Measurements from ENCODE around the gene AJM1. TPM values are rescaled to one million over a fixed set of nuclear protein-coding genes. Genes with fewer than 3 reads are reported as not detected.
"Not testable (repeated sequence)": the region's sequence is repeated elsewhere in the genome, so short reads cannot be mapped to it uniquely, and the experiment has no call there.

AJM1 gene
- total and polyA plus RNA-seq, 4 experiments from 2014 or later, result 0.05 to 2.8 (median 2.4) TPM; not detected in 1

DNA sequence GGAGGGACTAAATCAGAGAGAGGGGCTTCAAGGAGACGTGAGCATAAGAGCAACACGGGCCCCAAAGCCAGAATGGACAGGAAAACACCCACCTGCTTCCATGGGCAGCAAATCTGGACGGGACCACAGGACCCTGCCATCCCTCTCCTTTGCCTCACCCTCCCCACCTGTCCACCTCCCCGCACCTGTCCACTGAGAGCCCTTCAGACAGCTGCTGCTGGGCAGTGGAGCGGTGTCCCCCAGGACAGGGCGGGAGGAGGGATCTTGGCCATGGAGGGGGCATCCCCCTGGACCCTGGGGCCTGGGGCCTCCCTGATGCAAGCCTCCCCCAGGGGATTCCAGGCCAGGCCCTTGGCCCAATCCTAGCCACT, 43.6 kb upstream of the AJM1 start:
- peaks cover 1% of the 10 kb centered on the region in 2 donors for H3K27me3 Mint-ChIP-seq
- peaks cover 31% of the 10 kb centered on the region for H3K4me1 ChIP-seq (ENCODE audit: insufficient read depth, low read length)
- no peak overlapping the region for H3K27ac ChIP-seq (ENCODE audit: low read depth, low read length)
- H3K27me3 ChIP-seq (ENCODE audit: insufficient read depth, low read length), result no peaks in the 10 kb centered on the region
- H3K9me3 Mint-ChIP-seq, result no peaks in the 10 kb centered on the region
- intact Hi-C loops (cut with micrococcal nuclease), result no loop called here
- H3K36me3 ChIP-seq (ENCODE audit: insufficient read depth, low read length), result no peaks in the 10 kb centered on the region
- ChIA-PET POLR2A (ENCODE audit: partially characterized antibody) (interaction anchor here (1.0 to 3.9 kb wide), 2 partner anchors 10 to 443 kb away, joined by 3 to 28 read pairs; partner anchors contain the start of genes RABL6 and TUBB4B), CTCF (ENCODE audit: partially characterized antibody) (interaction anchor here (1.3 kb wide), 2 partner anchors 231 to 236 kb away, joined by 5 read pairs; no protein-coding TSS in a partner anchor)
- peak overlapping the region in 2 of 8 donors; percentile 39 to 41 for H3K4me3 Mint-ChIP-seq
- H3K27ac Mint-ChIP-seq, result no peak overlapping the region
- no peak overlapping the region for H3K4me3 ChIP-seq (ENCODE audit: low read length in 2 of 2)
- H3K9me3 ChIP-seq (ENCODE audit: control insufficient read depth in 1 of 2, low read length in 2 of 2), result no peaks in the 10 kb centered on the region
- peaks cover 11 to 32% (median 20%) of the 10 kb centered on the region in 4 donors for H3K4me1 Mint-ChIP-seq
- no peak for DNase-seq
- H3K36me3 Mint-ChIP-seq, result no peaks in the 10 kb centered on the region

- ChIA-PET POLR2A (ENCODE audit: partially characterized antibody) (interaction anchor here (1.0 to 3.9 kb wide), 4 partner anchors 10 to 442 kb away, joined by 3 to 28 read pairs (median 3); partner anchors contain the start of genes RABL6, SAPCD2 and TUBB4B), CTCF (ENCODE audit: partially characterized antibody) (no interaction called here)
- Mint-ChIP-seq H3K4me3 (peak overlapping the region in 4 of 8 donors; percentile 24 to 86 (median 70)), H3K36me3 (no peaks in the 10 kb centered on the region), H3K9me3 (no peaks in the 10 kb centered on the region), H3K27me3 (peaks cover 1% of the 10 kb centered on the region in 2 donors), H3K4me1 (peaks cover 11 to 32% (median 22%) of the 10 kb centered on the region in 4 donors), H3K27ac (no peak overlapping the region)
- intact Hi-C loops (cut with micrococcal nuclease), result no loop called here
- DNase-seq, result no peak
- Histone ChIP-seq H3K4me1 (ENCODE audit: insufficient read depth, low read length) (peaks cover 31% of the 10 kb centered on the region), H3K27me3 (ENCODE audit: insufficient read depth, low read length) (no peaks in the 10 kb centered on the region), H3K4me3 (ENCODE audit: low read length in 2 of 2) (peak overlapping the region in 1 of 2 donors; percentile 49), H3K27ac (ENCODE audit: low read depth, low read length) (no peak overlapping the region), H3K36me3 (ENCODE audit: insufficient read depth, low read length) (no peaks in the 10 kb centered on the region), H3K9me3 (ENCODE audit: control insufficient read depth in 1 of 2, low read length in 2 of 2) (no peaks in the 10 kb centered on the region)
These were observed 43.0 kb upstream of the AJM1 start for GRCh38 chr9:136799079-136799853.

GRCh38 chr9:136799854-136800657, 42.2 kb upstream of the AJM1 start:
- Mint-ChIP-seq H3K4me3 (peak overlapping the region; percentile 73 to 88 (median 82)), H3K36me3 (no peaks in the 10 kb centered on the region), H3K9me3 (no peaks in the 10 kb centered on the region), H3K27me3 (peaks cover 1% of the 10 kb centered on the region in 2 donors), H3K27ac (peak overlapping the region in 5 of 7 donors; percentile 32 to 87 (median 79)), H3K4me1 (peaks cover 11 to 32% (median 22%) of the 10 kb centered on the region in 4 donors)
- Histone ChIP-seq H3K27ac (ENCODE audit: low read depth, low read length) (no peak overlapping the region), H3K36me3 (ENCODE audit: insufficient read depth, low read length) (no peaks in the 10 kb centered on the region), H3K9me3 (ENCODE audit: control insufficient read depth in 1 of 2, low read length in 2 of 2) (no peaks in the 10 kb centered on the region), H3K4me3 (ENCODE audit: low read length in 2 of 2) (peak overlapping the region in 1 of 2 donors; percentile 49), H3K27me3 (ENCODE audit: insufficient read depth, low read length) (no peaks in the 10 kb centered on the region), H3K4me1 (ENCODE audit: insufficient read depth, low read length) (peaks cover 31% of the 10 kb centered on the region)
- intact Hi-C loops (cut with micrococcal nuclease), result loop anchor here (1.0 kb wide), 1 partner anchor 9 kb away; the partner anchor contains the start of gene TMEM141
- CTCF ChIA-PET (ENCODE audit: partially characterized antibody), result interaction anchor here (1.2 to 1.4 kb wide), 2 partner anchors 8 to 42 kb away, joined by 3 to 5 read pairs; partner anchors contain the start of gene AJM1
- POLR2A ChIA-PET (ENCODE audit: partially characterized antibody), result interaction anchor here (0.9 to 3.9 kb wide), 9 partner anchors 9 to 441 kb away, joined by 3 to 28 read pairs (median 5); partner anchors contain the start of genes MAN1B1, PAXX, RABL6 and SAPCD2
- DNase-seq, result peak; percentile 75 to 88 (median 76)

DNA sequence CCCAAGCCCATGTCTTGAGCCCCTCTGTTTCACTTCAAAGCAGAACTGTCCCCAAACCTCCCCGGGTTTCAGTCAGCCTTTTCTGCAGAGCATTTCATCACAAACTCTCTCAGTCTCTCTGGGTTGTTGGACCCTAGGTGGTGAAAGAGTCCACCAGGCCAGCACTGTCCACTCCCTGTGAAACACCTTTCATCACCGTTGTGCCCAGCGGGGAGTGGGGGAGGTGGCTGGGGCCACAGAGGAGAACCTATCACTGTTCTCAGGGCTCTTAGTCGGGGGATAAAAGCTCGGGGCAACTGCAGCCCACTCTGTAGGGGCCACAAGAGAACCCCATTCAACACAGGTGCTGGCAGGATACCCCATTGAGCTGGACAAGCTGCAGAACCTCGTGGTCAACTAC, 40.0 kb upstream of the AJM1 start:
- intact Hi-C loops (cut with micrococcal nuclease), result no loop called here

GRCh38 chr9:136803009-136803550, 39.2 kb upstream of the AJM1 start:
- peaks cover 11 to 45% (median 26%) of the 10 kb centered on the region in 4 donors for H3K4me1 Mint-ChIP-seq

More for the DNA sequence above, 40.0 kb upstream of the AJM1 start:
- no peak overlapping the region for H3K27ac Mint-ChIP-seq
- H3K4me3 Mint-ChIP-seq, result no peak overlapping the region
- Histone ChIP-seq H3K4me3 (ENCODE audit: low read length in 2 of 2) (no peak overlapping the region), H3K9me3 (ENCODE audit: control insufficient read depth in 1 of 2, low read length in 2 of 2) (no peaks in the 10 kb centered on the region), H3K27ac (ENCODE audit: low read depth, low read length) (no peak overlapping the region), H3K27me3 (ENCODE audit: insufficient read depth, low read length) (no peaks in the 10 kb centered on the region), H3K4me1 (ENCODE audit: insufficient read depth, low read length) (peaks cover 43% of the 10 kb centered on the region), H3K36me3 (ENCODE audit: insufficient read depth, low read length) (no peaks in the 10 kb centered on the region)
- DNase-seq, result no peak
- ChIA-PET CTCF (ENCODE audit: partially characterized antibody) (interaction anchor here (1.1 to 2.1 kb wide), 2 partner anchors 9 to 40 kb away, joined by 6 to 13 read pairs; partner anchors contain the start of gene AJM1), POLR2A (ENCODE audit: partially characterized antibody) (interaction anchor here (1.1 to 1.5 kb wide), 2 partner anchors 9 to 11 kb away, joined by 3 to 5 read pairs; partner anchors contain the start of gene TMEM141)
- H3K36me3 Mint-ChIP-seq, result peaks cover 0 to 4% of the 10 kb centered on the region in 2 donors
- peaks cover 11 to 42% (median 26%) of the 10 kb centered on the region in 4 donors for H3K4me1 Mint-ChIP-seq
- no peaks in the 10 kb centered on the region for H3K9me3 Mint-ChIP-seq
- peaks cover 0 to 1% of the 10 kb centered on the region in 2 donors for H3K27me3 Mint-ChIP-seq

DNA sequence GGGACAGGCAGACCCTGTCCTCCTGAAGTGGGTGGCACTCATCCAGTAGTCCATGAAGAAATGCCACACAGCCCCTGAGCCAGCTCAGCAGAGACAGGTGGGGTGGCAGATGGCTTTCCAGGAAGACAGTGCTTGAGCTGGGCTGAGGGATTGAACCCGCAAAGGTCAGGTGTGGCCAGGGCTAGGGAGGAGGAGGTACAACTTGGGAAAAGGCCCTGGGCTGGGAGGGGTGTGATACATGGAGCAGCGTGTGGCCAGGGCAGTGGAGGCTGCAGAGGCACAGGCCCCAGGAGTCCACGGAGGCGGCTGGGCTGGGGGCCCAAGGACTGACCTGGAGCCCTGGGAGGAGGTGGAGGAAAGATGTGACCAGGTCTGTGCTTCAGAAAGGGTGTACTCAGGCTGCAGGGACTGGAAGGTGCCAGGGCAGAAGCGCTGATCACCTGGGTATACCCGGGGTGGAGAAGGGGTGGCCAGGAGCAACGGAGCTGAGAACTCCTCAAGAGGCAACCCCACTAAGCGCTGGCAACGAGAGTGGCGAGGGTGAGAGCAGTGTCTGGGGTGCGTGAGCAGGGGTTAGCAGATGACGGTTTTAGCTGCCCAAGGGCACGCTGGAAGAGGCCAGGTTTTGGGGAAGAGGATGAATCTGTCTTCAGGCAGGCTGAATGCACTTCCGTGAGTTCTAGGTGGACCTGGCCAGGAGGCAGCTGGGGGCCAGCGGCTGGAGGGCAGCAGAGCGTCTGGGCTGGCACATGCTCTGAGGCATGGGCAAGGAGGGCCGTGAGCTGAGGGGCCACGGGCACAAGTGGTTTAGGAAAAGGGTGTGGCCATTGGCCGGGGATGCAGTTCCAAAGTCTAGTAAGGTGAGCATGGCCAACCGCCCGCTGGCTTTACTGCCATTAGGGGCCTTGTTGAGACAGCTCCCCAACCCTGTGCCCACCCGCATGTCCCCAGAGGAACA, 38.4 kb upstream of the AJM1 start:
- Histone ChIP-seq H3K4me1 (ENCODE audit: insufficient read depth, low read length) (peaks cover 45% of the 10 kb centered on the region), H3K27me3 (ENCODE audit: insufficient read depth, low read length) (no peaks in the 10 kb centered on the region), H3K9me3 (ENCODE audit: control insufficient read depth in 1 of 2, low read length in 2 of 2) (no peaks in the 10 kb centered on the region), H3K36me3 (ENCODE audit: insufficient read depth, low read length) (no peaks in the 10 kb centered on the region), H3K27ac (ENCODE audit: low read depth, low read length) (no peak overlapping the region), H3K4me3 (ENCODE audit: low read length in 2 of 2) (no peak overlapping the region)
- CTCF ChIA-PET (ENCODE audit: partially characterized antibody), result interaction anchor here (0.8 to 2.1 kb wide), 3 partner anchors 11 to 232 kb away, joined by 3 to 13 read pairs (median 6); partner anchors contain the start of gene AJM1
- no peak for DNase-seq
- H3K36me3 Mint-ChIP-seq, result peaks cover 0 to 8% of the 10 kb centered on the region in 2 donors
- H3K4me1 Mint-ChIP-seq, result peaks cover 13 to 48% (median 28%) of the 10 kb centered on the region in 4 donors
- peak overlapping the region in 2 of 7 donors; percentile 51 to 66 for H3K27ac Mint-ChIP-seq
- peaks cover 0 to 1% of the 10 kb centered on the region in 2 donors for H3K27me3 Mint-ChIP-seq
- peak overlapping the region in 2 of 8 donors; percentile 24 to 61 for H3K4me3 Mint-ChIP-seq
- POLR2A ChIA-PET (ENCODE audit: partially characterized antibody), result interaction anchor here (0.5 kb wide), 1 partner anchor 136 kb away, joined by 3 read pairs; no protein-coding TSS in a partner anchor
- intact Hi-C loops (cut with micrococcal nuclease), result no loop called here
- H3K9me3 Mint-ChIP-seq, result no peaks in the 10 kb centered on the region

More at GRCh38 chr9:136803009-136803550, 39.2 kb upstream of the AJM1 start:
- ChIA-PET CTCF (ENCODE audit: partially characterized antibody) (interaction anchor here (1.1 to 2.1 kb wide), 2 partner anchors 10 to 40 kb away, joined by 6 to 13 read pairs; partner anchors contain the start of gene AJM1), POLR2A (ENCODE audit: partially characterized antibody) (interaction anchor here (1.1 to 1.5 kb wide), 2 partner anchors 10 to 12 kb away, joined by 3 to 5 read pairs; partner anchors contain the start of gene TMEM141)
- H3K27ac ChIP-seq (ENCODE audit: low read depth, low read length); DNase-seq; intact Hi-C loops (cut with micrococcal nuclease); H3K9me3 ChIP-seq (ENCODE audit: control insufficient read depth in 1 of 2, low read length in 2 of 2); H3K27me3 Mint-ChIP-seq; H3K36me3 Mint-ChIP-seq; H3K4me3 ChIP-seq (ENCODE audit: low read length in 2 of 2); H3K9me3 Mint-ChIP-seq; H3K27ac Mint-ChIP-seq; H3K36me3 ChIP-seq (ENCODE audit: insufficient read depth, low read length); H3K27me3 ChIP-seq (ENCODE audit: insufficient read depth, low read length); H3K4me3 Mint-ChIP-seq: not testable (repeated sequence)
- peaks cover 43% of the 10 kb centered on the region for H3K4me1 ChIP-seq (ENCODE audit: insufficient read depth, low read length)

All from CD4-positive, alpha-beta memory T cell (primary cell).